GM12878 (cell line): ENCODE data around the gene TTC39C. TPM values are rescaled to one million over a fixed set of nuclear protein-coding genes. Genes with fewer than 3 reads are reported as not detected.

Experiments
- ASH2L ChIP-seq: fragments of 300-600, 200-600 bp; sonication (generic); IDR thresholded peaks from 2 replicates; pipeline ENCODE4 v1.6.1; 2017; ENCODE audit warnings: low read depth, mild to moderate bottlenecking, borderline replicate concordance
- BMI1 ChIP-seq: fragments of 450-650 bp; IDR thresholded peaks from 2 replicates; pipeline ENCODE4 v1.6.1; 2016; ENCODE audit warnings: mild to moderate bottlenecking, moderate library complexity, borderline replicate concordance
- DPF2 ChIP-seq: fragments of 450-650 bp; IDR thresholded peaks from 2 replicates; pipeline ENCODE4 v1.6.1; 2017; ENCODE audit warnings: mild to moderate bottlenecking
- IKZF1 ChIP-seq: fragments of 450-650 bp; conservative IDR thresholded peaks from 2 replicates; pipeline ENCODE4 v1.6.1; 2017; ENCODE audit warnings: antibody characterized with exemption, mild to moderate bottlenecking
- IKZF2 ChIP-seq, 2 experiments: fragments of 450-650 bp; IDR thresholded peaks; 2 replicates each; pipeline ENCODE4 v1.6.1; 2017; ENCODE audit warnings: mild to moderate bottlenecking in 2 of 2, moderate library complexity in 2 of 2
- MTA3 ChIP-seq: IDR thresholded peaks from 2 replicates; pipeline ENCODE4 v1.6.1; 2012; ENCODE audit warnings: low read length, inconsistent platforms, borderline replicate concordance
- MYB ChIP-seq: fragments of 150-350 bp; IDR thresholded peaks from 2 replicates; pipeline ENCODE4 v1.6.1; 2014; ENCODE audit warnings: mild to moderate bottlenecking, low read depth, low read length, borderline replicate concordance
- POLR2AphosphoS2 ChIP-seq: IDR thresholded peaks from 2 replicates; pipeline ENCODE4 v1.6.1; 2011; ENCODE audit warnings: low read depth, mild to moderate bottlenecking, low read length, improper control_type of control experiment, moderate library complexity
- SIX5 ChIP-seq: IDR thresholded peaks from 2 replicates; pipeline ENCODE4 v1.6.1; 2011; ENCODE audit warnings: mild to moderate bottlenecking, low read depth, low read length, moderate library complexity; ENCODE audit not compliant: severe bottlenecking
- polyA plus RNA-seq, 11 experiments: library from polyadenylated mRNA; depleted of rRNA in 4 of 11; unstranded in 6 of 11; stranded (reverse) in 5 of 11; fragments of >200 nt; fragmentation: Nextera tagmentation in 4 of 11; fragmentation: Illumina TruSeq in 1 of 11; extraction: Ambion mirVana in 4 of 11; extraction: Trizol in 1 of 11; gene quantifications; 1 replicate in 1 of 11; 2 replicates in 10 of 11; pipeline versions ENCODE4 v1.2.1 to v1.2.3, GENCODE V29; 2011 to 2016; ENCODE audit warnings: inconsistent platforms in 2 of 11, missing spikeins in 2 of 11, low read depth in 1 of 11
- total RNA-seq, 4 experiments: library from RNA; depleted of rRNA in 3 of 4; stranded (reverse); fragments of >200 nt in 3 of 4; fragmentation: Illumina TruSeq in 1 of 4; extraction: Trizol in 1 of 4; gene quantifications; 2 replicates each; pipeline versions ENCODE4 v1.2.1 to v1.2.3, GENCODE V29; 2013 to 2021
- TF ChIP-seq, protein P1 (sequence below), 3 experiments: IDR thresholded peaks in 2 of 3; conservative IDR thresholded peaks in 1 of 3; 2 replicates each; pipeline ENCODE4 v1.5.1; 2011; ENCODE audit warnings: low read depth in 3 of 3, low read length in 3 of 3, mild to moderate bottlenecking in 3 of 3, control low read depth in 2 of 3, moderate library complexity in 2 of 3, inconsistent platforms in 1 of 3, mixed read lengths in 1 of 3; ENCODE audit not compliant: control insufficient read depth in 2 of 3, insufficient read depth in 1 of 3; ENCODE audit errors: extremely low read depth in 1 of 3
- TF ChIP-seq, protein P2 (sequence below): fragments of 450-650 bp; IDR thresholded peaks from 2 replicates; pipeline ENCODE4 v1.6.1; 2017; ENCODE audit warnings: mild to moderate bottlenecking
- TF ChIP-seq, protein P3 (sequence below): fragments of 450-650 bp; IDR thresholded peaks from 2 replicates; pipeline ENCODE4 v1.6.1; 2017; ENCODE audit warnings: mild to moderate bottlenecking, low read depth, inconsistent platforms; ENCODE audit not compliant: poor library complexity, severe bottlenecking
- TF ChIP-seq, protein P4 (sequence below): IDR thresholded peaks from 2 replicates; pipeline ENCODE4 v1.6.1; 2011; ENCODE audit warnings: mild to moderate bottlenecking, low read depth, low read length, moderate library complexity; ENCODE audit not compliant: insufficient replicate concordance

The TTC39C gene
- total and polyA plus RNA-seq, 10 of the 15 experiments (the other 5 are each of a cell fraction or from before 2014, with no cell fraction given): 21.1 to 91.0 (median 64.8) TPM

DNA sequence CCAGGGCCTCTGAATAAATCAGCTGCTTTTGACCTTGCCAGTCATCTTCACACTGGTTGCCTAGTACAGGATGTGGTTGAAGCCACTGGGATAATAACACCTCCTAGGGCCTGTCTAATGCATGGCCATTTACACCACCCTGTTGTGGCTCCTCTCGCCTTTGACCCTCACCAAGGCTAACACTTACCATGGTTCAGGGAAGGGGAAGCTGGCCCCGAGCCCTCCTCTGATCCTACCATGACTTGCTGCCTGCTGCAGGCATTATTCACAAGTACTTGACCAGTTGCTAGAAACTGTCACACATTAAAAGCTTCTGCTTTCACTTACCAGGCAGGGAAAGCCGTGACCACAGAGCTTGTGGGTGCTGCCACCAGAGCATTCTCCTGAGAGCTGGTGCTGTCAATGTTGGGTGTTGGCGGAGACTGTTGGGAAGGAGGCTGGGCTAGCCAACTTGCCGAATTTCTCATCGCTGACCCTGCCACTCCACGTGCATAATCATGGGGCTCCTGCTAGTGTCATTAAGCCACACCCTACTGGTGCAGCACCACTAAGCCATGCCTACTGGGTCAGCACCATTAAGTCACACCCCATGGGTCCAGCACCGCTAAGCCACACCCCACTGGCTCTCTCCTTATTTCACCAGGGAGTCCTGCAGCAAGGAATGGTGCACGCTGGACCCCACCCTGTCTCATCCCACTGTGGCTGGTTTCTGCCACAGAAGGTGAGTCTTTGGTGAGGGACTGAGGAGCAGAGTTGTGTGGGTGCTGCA, 47.0 kb upstream of the TTC39C start (continued):
- TF ChIP-seq, protein P1, sequence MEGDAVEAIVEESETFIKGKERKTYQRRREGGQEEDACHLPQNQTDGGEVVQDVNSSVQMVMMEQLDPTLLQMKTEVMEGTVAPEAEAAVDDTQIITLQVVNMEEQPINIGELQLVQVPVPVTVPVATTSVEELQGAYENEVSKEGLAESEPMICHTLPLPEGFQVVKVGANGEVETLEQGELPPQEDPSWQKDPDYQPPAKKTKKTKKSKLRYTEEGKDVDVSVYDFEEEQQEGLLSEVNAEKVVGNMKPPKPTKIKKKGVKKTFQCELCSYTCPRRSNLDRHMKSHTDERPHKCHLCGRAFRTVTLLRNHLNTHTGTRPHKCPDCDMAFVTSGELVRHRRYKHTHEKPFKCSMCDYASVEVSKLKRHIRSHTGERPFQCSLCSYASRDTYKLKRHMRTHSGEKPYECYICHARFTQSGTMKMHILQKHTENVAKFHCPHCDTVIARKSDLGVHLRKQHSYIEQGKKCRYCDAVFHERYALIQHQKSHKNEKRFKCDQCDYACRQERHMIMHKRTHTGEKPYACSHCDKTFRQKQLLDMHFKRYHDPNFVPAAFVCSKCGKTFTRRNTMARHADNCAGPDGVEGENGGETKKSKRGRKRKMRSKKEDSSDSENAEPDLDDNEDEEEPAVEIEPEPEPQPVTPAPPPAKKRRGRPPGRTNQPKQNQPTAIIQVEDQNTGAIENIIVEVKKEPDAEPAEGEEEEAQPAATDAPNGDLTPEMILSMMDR (IDR thresholded peaks at IDR 0.05 in 2 of 3, conservative IDR thresholded peaks at IDR 0.05 in 1 of 3; ENCODE audit: control insufficient read depth in 2 of 3, extremely low read depth in 1 of 3, insufficient read depth in 1 of 3, low read depth in 3 of 3, low read length in 3 of 3): no peak
- TF ChIP-seq, protein P2, sequence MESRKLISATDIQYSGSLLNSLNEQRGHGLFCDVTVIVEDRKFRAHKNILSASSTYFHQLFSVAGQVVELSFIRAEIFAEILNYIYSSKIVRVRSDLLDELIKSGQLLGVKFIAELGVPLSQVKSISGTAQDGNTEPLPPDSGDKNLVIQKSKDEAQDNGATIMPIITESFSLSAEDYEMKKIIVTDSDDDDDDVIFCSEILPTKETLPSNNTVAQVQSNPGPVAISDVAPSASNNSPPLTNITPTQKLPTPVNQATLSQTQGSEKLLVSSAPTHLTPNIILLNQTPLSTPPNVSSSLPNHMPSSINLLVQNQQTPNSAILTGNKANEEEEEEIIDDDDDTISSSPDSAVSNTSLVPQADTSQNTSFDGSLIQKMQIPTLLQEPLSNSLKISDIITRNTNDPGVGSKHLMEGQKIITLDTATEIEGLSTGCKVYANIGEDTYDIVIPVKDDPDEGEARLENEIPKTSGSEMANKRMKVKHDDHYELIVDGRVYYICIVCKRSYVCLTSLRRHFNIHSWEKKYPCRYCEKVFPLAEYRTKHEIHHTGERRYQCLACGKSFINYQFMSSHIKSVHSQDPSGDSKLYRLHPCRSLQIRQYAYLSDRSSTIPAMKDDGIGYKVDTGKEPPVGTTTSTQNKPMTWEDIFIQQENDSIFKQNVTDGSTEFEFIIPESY: no peak
- TF ChIP-seq IKZF2 (IDR thresholded peaks at IDR 0.05) (peak; percentile 63 to 73; a peak in 3 of 4 replicates), BMI1 (no peak), IKZF1 (peak; percentile 84), DPF2 (peak; percentile 82), MYB (no peak), MTA3 (no peak), SIX5 (no peak), ASH2L (no peak), POLR2AphosphoS2 (no peak)
- TF ChIP-seq, protein P3, sequence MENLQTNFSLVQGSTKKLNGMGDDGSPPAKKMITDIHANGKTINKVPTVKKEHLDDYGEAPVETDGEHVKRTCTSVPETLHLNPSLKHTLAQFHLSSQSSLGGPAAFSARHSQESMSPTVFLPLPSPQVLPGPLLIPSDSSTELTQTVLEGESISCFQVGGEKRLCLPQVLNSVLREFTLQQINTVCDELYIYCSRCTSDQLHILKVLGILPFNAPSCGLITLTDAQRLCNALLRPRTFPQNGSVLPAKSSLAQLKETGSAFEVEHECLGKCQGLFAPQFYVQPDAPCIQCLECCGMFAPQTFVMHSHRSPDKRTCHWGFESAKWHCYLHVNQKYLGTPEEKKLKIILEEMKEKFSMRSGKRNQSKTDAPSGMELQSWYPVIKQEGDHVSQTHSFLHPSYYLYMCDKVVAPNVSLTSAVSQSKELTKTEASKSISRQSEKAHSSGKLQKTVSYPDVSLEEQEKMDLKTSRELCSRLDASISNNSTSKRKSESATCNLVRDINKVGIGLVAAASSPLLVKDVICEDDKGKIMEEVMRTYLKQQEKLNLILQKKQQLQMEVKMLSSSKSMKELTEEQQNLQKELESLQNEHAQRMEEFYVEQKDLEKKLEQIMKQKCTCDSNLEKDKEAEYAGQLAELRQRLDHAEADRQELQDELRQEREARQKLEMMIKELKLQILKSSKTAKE: no peak
- TF ChIP-seq, protein P4, sequence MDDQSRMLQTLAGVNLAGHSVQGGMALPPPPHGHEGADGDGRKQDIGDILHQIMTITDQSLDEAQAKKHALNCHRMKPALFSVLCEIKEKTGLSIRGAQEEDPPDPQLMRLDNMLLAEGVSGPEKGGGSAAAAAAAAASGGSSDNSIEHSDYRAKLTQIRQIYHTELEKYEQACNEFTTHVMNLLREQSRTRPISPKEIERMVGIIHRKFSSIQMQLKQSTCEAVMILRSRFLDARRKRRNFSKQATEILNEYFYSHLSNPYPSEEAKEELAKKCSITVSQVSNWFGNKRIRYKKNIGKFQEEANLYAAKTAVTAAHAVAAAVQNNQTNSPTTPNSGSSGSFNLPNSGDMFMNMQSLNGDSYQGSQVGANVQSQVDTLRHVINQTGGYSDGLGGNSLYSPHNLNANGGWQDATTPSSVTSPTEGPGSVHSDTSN: no peak
